Neural progenitor cell (in vitro differentiated cells): Measurements from ENCODE around the gene ME2. TPM values are rescaled to one million over a fixed set of nuclear protein-coding genes. Genes with fewer than 3 reads are reported as not detected.
"Not testable (repeated sequence)": the region's sequence is repeated elsewhere in the genome, so short reads cannot be mapped to it uniquely, and the experiment has no call there.

Source experiments
- DNase-seq: peaks from one replicate; pipeline ENCODE4 v3.0.0-alpha.2; 2016; ENCODE audit warnings: low spot score
- H2AFZ ChIP-seq: fragments of 200-600 bp; sonication (generic); replicated peaks from 2 replicates; pipeline ENCODE4 v1.6.1; 2016; ENCODE audit warnings: antibody characterized with exemption
- H3F3A ChIP-seq: fragments of 200-600 bp; sonication (generic); 2 replicates; pipeline ENCODE4 v1.6.1; 2016; ENCODE audit warnings: antibody characterized with exemption, low read depth
- H3K27ac ChIP-seq: fragments of 200-600 bp; sonication (generic); 2 replicates; pipeline ENCODE4 v1.5.1; 2016; ENCODE audit warnings: mild to moderate bottlenecking
- H3K27me3 ChIP-seq: fragments of 200-600 bp; sonication (generic); 2 replicates; pipeline ENCODE4 v1.6.1; 2016; ENCODE audit warnings: mild to moderate bottlenecking, moderate library complexity
- H3K36me3 ChIP-seq: fragments of 200-600 bp; sonication (generic); 2 replicates; pipeline ENCODE4 v1.5.1; 2016
- H3K4me1 ChIP-seq: fragments of 200-600 bp; sonication (generic); 2 replicates; pipeline ENCODE4 v1.6.1; 2016; ENCODE audit warnings: mixed run types
- H3K4me2 ChIP-seq: fragments of 200-600 bp; sonication (generic); 2 replicates; pipeline ENCODE4 v1.6.1; 2016
- H3K4me3 ChIP-seq: fragments of 200-600 bp; sonication (generic); 2 replicates; pipeline ENCODE4 v1.5.1; 2016
- H3K79me2 ChIP-seq: fragments of 200-600 bp; sonication (generic); 2 replicates; pipeline ENCODE4 v1.6.1; 2016; ENCODE audit warnings: low read depth
- H3K9ac ChIP-seq: fragments of 200-600 bp; sonication (generic); 2 replicates; pipeline ENCODE4 v1.6.1; 2016
- H3K9me3 ChIP-seq: fragments of 200-600 bp; sonication (generic); 2 replicates; pipeline ENCODE4 v1.5.1; 2016; ENCODE audit warnings: low read depth
- H4K20me1 ChIP-seq: fragments of 200-600 bp; sonication (generic); 2 replicates; pipeline ENCODE4 v1.6.1; 2016; ENCODE audit warnings: low read depth
- H3K27ac Mint-ChIP-seq: 3 replicates; pipeline ENCODE4 v1.8.0; 2021; ENCODE audit warnings: mixed read lengths
- H3K27me3 Mint-ChIP-seq: 2 replicates; pipeline ENCODE4 v1.8.0; 2022; ENCODE audit warnings: low read depth, mild to moderate bottlenecking, inconsistent platforms, moderate library complexity, mixed read lengths; ENCODE audit not compliant: insufficient read depth
- H3K36me3 Mint-ChIP-seq: 3 replicates; pipeline ENCODE4 v1.8.0; 2021; ENCODE audit warnings: mixed read lengths
- H3K4me1 Mint-ChIP-seq: 3 replicates; pipeline ENCODE4 v1.8.0; 2021; ENCODE audit warnings: mixed read lengths
- H3K4me3 Mint-ChIP-seq: 3 replicates; pipeline ENCODE4 v1.8.0; 2021; ENCODE audit warnings: mild to moderate bottlenecking, moderate library complexity, mixed read lengths
- H3K9me3 Mint-ChIP-seq: 3 replicates; pipeline ENCODE4 v1.8.0; 2020; ENCODE audit warnings: mixed read lengths
- EZH2 ChIP-seq: fragments of 200-600 bp; sonication (generic); IDR thresholded peaks from 2 replicates; pipeline ENCODE4 v1.6.1; 2017; ENCODE audit warnings: antibody characterized with exemption, mild to moderate bottlenecking, moderate library complexity
- EZH2phosphoT487 ChIP-seq: fragments of 200-600 bp; sonication (generic); IDR thresholded peaks from 2 replicates; pipeline ENCODE4 v1.6.1; 2017; ENCODE audit warnings: antibody characterized with exemption
- total RNA-seq: library from RNA; depleted of rRNA; stranded (reverse); fragments of >200 nt; gene quantifications from 2 replicates; pipeline ENCODE4 v1.2.3, GENCODE V29; 2015; ENCODE audit warnings: low replicate concordance
- TF ChIP-seq, protein P1 (sequence below): fragments of 200-600 bp; sonication (generic); IDR thresholded peaks from 2 replicates; pipeline ENCODE4 v1.5.1; 2017; ENCODE audit warnings: antibody characterized with exemption, mild to moderate bottlenecking

The ME2 gene
- total RNA-seq, 1 donor from 2014 or later = 129 TPM

DNA sequence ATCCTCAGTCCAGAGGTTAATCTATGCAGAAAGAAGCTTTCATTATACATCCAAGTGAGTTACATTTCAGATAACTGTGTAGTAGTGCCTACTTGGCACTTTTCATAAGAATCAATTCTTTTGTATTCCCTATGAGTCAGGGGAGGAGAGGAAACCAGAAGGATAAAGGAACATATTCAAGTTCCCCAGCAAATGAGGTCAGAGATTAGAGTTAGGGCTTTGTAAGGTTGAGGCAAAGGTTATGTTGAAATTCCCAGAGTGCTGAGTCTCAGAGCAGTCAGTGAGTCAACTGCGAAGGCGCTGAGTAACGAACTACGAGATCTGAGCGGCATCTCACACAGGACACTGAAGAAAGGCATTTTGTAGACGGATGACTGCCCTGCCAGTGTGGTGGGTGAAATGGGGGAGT lies 25.1 kb upstream of the ME2 start:
- no peak for DNase-seq
- Histone ChIP-seq H3K4me1 (no peaks in the 10 kb centered on the region), H2AFZ (no peak overlapping the region), H3K9ac (no peak overlapping the region), H3K9me3 (no peaks in the 10 kb centered on the region), H4K20me1 (no peaks in the 10 kb centered on the region), H3K79me2 (no peaks in the 10 kb centered on the region), H3K4me3 (no peak overlapping the region), H3F3A (no peaks in the 10 kb centered on the region), H3K27me3 (no peaks in the 10 kb centered on the region), H3K27ac (no peak overlapping the region), H3K4me2 (no peak overlapping the region), H3K36me3 (no peaks in the 10 kb centered on the region)
- Mint-ChIP-seq H3K4me3 (peak overlapping the region; percentile 44), H3K9me3 (no peaks in the 10 kb centered on the region), H3K27ac (peak overlapping the region; percentile 0), H3K36me3 (no peaks in the 10 kb centered on the region), H3K27me3 (peaks cover 7% of the 10 kb centered on the region), H3K4me1 (peaks cover 10% of the 10 kb centered on the region)
- TF ChIP-seq, protein P1, sequence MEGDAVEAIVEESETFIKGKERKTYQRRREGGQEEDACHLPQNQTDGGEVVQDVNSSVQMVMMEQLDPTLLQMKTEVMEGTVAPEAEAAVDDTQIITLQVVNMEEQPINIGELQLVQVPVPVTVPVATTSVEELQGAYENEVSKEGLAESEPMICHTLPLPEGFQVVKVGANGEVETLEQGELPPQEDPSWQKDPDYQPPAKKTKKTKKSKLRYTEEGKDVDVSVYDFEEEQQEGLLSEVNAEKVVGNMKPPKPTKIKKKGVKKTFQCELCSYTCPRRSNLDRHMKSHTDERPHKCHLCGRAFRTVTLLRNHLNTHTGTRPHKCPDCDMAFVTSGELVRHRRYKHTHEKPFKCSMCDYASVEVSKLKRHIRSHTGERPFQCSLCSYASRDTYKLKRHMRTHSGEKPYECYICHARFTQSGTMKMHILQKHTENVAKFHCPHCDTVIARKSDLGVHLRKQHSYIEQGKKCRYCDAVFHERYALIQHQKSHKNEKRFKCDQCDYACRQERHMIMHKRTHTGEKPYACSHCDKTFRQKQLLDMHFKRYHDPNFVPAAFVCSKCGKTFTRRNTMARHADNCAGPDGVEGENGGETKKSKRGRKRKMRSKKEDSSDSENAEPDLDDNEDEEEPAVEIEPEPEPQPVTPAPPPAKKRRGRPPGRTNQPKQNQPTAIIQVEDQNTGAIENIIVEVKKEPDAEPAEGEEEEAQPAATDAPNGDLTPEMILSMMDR = no peak
- TF ChIP-seq EZH2phosphoT487 = no peak
- no peak for TF ChIP-seq EZH2

DNA sequence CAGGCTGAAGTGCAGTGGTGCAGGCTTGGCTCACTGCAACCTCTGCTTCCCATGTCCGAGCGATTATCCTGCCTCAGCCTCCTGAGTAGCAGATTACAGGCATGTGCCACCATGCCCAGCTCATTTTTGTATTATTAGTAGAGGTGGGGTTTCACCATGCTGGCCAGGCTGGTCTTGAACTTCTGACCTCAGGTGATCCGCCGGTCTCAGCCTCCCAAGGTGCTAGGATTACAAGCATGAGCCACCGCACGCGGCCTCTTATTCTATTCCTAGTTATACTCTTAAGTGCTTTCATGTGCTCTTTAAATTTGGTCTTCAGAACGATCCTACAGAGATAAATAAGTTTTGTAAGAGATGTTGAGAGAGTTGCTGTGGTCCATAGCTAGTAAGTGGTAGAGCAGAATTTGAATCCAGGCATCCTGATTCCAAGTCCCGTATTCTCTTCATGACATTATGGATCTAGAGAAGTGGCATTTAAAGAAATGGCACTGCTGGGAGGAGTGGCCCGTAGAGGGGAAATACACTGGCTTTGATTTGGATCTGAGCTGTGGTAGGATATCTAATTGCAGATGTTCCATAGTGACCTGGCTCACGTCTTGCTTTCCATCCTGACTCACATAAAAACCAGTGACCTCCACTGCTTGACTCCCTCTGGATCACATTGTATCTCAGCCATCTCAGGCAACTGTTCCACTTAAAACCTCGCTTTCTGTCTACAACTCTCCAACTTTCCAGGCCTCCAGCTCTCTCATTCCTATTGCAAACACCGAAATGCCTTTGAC lies 22.8 kb upstream of the ME2 start:
- TF ChIP-seq EZH2phosphoT487 (no peak), EZH2 (no peak)
- TF ChIP-seq, protein P1 = no peak
- Histone ChIP-seq H3K9me3 (no peaks in the 10 kb centered on the region), H3K4me1 (no peaks in the 10 kb centered on the region), H3K79me2 (no peaks in the 10 kb centered on the region), H3K27me3 (no peaks in the 10 kb centered on the region), H3K36me3 (no peaks in the 10 kb centered on the region), H3K4me3 (no peak overlapping the region), H2AFZ (peak overlapping the region; percentile 20), H3K4me2 (no peak overlapping the region), H4K20me1 (no peaks in the 10 kb centered on the region), H3F3A (no peaks in the 10 kb centered on the region), H3K9ac (no peak overlapping the region), H3K27ac (no peak overlapping the region)
- Mint-ChIP-seq H3K27me3 (peaks cover 7% of the 10 kb centered on the region), H3K4me1 (peaks cover 10% of the 10 kb centered on the region), H3K36me3 (no peaks in the 10 kb centered on the region), H3K27ac (no peak overlapping the region), H3K9me3 (no peaks in the 10 kb centered on the region), H3K4me3 (no peak overlapping the region)
- DNase-seq = no peak

DNA sequence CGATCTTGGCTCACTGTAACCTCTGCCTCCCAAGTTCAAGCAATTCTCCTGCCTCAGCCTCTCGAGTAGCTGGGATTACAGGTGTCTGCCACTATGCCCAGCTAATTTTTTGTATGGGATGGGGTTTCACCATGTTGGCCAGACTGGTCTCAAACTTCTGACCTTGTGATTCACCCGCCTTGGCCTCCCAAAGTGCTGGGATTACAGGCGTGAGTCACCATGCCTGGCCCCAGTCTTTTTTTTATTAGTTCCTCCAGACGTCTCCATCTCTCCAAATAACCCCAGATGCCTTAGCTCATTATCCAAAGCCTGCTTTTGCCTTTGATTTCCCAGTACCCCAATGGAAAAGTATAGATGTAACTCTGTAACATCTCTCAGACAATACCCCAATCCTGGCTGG lies 21.8 kb upstream of the ME2 start:
- not testable (repeated sequence) for H3K4me3 Mint-ChIP-seq, H3K4me1 ChIP-seq, H3K9me3 Mint-ChIP-seq, H3F3A ChIP-seq, H3K27me3 Mint-ChIP-seq, DNase-seq, H3K27ac Mint-ChIP-seq, H3K9me3 ChIP-seq, H3K36me3 Mint-ChIP-seq, H3K4me2 ChIP-seq, H3K27ac ChIP-seq, H3K9ac ChIP-seq, H2AFZ ChIP-seq, H3K4me3 ChIP-seq, H4K20me1 ChIP-seq, H3K36me3 ChIP-seq, H3K79me2 ChIP-seq, H3K4me1 Mint-ChIP-seq, H3K27me3 ChIP-seq

DNA sequence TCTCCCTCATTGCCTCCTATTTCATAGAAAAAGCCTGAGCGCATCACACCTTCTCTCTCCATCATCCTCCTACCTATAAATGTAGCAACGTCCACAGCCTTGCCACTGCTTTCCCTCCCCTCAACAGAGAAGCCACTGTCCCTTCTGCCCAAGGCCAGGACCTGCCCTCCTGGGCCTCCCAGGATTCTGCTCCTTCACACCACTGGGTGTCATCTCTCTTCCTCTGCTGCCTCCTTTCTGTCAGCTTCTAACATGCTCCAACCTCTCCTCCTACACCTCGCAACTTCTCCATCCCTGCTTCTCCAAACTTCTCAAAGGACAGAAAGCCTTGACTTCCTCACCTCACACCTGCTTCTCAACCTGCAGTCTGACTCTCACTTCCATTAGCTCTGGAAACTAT lies 21.2 kb upstream of the ME2 start:
- Mint-ChIP-seq H3K9me3 (no peaks in the 10 kb centered on the region), H3K4me1 (peaks cover 10% of the 10 kb centered on the region), H3K36me3 (no peaks in the 10 kb centered on the region), H3K27ac (no peak overlapping the region), H3K27me3 (peaks cover 7% of the 10 kb centered on the region), H3K4me3 (no peak overlapping the region)
- H3K4me1 ChIP-seq = no peaks in the 10 kb centered on the region
- no peak overlapping the region for H3K4me3 ChIP-seq
- H3K27ac ChIP-seq = no peak overlapping the region
- H3K9ac ChIP-seq = no peak overlapping the region
- no peaks in the 10 kb centered on the region for H3F3A ChIP-seq
- no peak overlapping the region for H3K4me2 ChIP-seq
- no peaks in the 10 kb centered on the region for H4K20me1 ChIP-seq
- H3K9me3 ChIP-seq = no peaks in the 10 kb centered on the region
- DNase-seq = no peak
- TF ChIP-seq EZH2 (no peak), EZH2phosphoT487 (no peak)
- TF ChIP-seq, protein P1 = no peak
- H3K27me3 ChIP-seq = no peaks in the 10 kb centered on the region
- H2AFZ ChIP-seq = no peak overlapping the region
- no peaks in the 10 kb centered on the region for H3K36me3 ChIP-seq
- H3K79me2 ChIP-seq = no peaks in the 10 kb centered on the region
